Measurements from ENCODE around the gene MICALL2. TPM values are rescaled to one million over a fixed set of nuclear protein-coding genes. Genes with fewer than 3 reads are reported as not detected.

The MICALL2 gene
- total RNA-seq, 1 donor from 2014 or later, result 13.9 TPM

DNA sequence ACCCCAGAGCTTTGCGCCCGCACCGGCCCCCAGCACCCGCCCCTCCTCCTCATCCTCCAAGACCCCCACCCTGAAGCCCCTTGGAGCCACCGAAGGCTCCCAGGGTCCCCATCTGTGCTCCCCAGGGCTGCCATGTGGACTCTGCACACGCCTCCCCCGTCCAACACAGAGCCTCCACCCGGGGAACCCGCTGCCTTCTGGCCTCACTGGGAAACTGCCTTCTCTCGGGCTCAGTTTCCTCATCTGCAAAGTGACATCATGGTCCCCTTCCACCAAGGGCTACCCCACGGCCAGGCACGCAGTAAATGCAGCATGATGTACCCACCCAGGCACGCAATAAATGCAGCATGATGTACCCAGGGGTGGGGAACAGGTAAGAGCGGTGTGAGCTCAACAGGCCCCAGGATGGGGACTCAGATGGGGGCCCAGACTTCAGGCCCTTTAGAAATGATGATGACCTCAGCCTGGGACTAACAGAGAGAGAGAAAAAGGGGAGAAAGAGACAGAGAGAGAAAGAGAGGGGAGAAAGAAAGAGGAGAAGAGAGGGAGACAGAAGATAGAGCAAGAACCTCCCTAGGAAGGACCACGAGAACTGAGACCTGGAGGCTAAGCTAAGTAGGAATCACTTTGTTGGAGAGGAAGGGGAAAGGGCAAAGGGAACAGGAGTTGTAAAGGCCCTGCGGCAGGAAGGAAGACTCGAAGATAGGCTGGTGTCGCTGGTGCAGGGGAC lies 2.5 kb upstream of the MICALL2 start:
- H3K4me3 Mint-ChIP-seq (ENCODE audit: low read depth), result no peak overlapping the region
- H3K9me3 Mint-ChIP-seq (ENCODE audit: low read depth), result no peaks in the 10 kb centered on the region
- TF ChIP-seq, protein P1, sequence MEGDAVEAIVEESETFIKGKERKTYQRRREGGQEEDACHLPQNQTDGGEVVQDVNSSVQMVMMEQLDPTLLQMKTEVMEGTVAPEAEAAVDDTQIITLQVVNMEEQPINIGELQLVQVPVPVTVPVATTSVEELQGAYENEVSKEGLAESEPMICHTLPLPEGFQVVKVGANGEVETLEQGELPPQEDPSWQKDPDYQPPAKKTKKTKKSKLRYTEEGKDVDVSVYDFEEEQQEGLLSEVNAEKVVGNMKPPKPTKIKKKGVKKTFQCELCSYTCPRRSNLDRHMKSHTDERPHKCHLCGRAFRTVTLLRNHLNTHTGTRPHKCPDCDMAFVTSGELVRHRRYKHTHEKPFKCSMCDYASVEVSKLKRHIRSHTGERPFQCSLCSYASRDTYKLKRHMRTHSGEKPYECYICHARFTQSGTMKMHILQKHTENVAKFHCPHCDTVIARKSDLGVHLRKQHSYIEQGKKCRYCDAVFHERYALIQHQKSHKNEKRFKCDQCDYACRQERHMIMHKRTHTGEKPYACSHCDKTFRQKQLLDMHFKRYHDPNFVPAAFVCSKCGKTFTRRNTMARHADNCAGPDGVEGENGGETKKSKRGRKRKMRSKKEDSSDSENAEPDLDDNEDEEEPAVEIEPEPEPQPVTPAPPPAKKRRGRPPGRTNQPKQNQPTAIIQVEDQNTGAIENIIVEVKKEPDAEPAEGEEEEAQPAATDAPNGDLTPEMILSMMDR (IDR thresholded peaks at IDR 0.05; ENCODE audit: unreplicated experiment), result no peak
- DNase-seq (ENCODE audit: low spot score, unreplicated experiment), result no peak
- peak overlapping the region; percentile 2 for H3K27ac Mint-ChIP-seq
- H3K36me3 Mint-ChIP-seq (ENCODE audit: insufficient read depth), result no peaks in the 10 kb centered on the region
- H3K27me3 Mint-ChIP-seq, result peaks cover 8% of the 10 kb centered on the region
- H3K4me1 Mint-ChIP-seq (ENCODE audit: low read depth), result peaks cover 6% of the 10 kb centered on the region

DNA sequence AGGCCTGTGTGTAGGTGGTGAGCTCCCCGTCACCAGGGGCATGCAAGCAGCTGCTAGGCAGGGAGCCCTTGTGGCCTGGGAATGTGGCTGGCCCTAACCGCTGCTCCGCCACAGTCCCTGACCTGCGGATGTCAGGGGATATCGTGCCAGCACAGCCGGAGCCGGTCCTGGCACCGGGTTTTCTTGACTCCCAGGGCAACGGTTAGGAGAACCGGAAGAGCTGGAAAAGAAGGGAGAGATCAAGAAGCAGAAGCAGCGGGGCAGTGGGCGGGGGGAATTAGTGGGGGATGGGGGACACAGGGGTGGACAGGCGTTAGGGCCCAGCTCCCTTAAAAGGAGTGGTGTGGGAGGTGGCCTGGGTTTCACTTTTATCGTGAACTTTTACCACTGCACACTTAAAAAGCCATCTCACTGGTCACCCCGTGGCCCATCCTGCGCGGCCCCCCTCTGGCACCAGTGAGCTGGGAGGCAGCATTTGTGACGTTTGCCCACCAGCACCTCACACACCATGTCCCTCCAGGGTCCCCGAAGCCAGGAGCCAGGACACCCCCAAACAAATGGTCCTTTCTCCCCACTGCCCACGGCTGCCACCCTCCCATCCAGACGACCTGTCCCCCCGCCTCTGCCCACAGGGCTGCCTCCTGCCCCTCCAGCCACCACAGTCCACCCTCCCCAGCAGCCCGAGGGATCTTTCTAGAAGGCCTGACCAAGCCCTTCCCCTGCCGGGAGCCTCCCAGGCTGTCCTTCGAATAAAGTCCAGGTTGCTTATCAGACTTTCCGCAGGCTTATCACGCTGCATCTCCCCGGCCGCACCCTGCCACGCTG lies 1.8 kb upstream of the MICALL2 start:
- no peak for DNase-seq (ENCODE audit: low spot score, unreplicated experiment)
- peaks cover 8% of the 10 kb centered on the region for H3K27me3 Mint-ChIP-seq
- no peak overlapping the region for H3K4me3 Mint-ChIP-seq (ENCODE audit: low read depth)
- TF ChIP-seq, protein P1 (IDR thresholded peaks at IDR 0.05; ENCODE audit: unreplicated experiment), result no peak
- no peaks in the 10 kb centered on the region for H3K36me3 Mint-ChIP-seq (ENCODE audit: insufficient read depth)
- peaks cover 6% of the 10 kb centered on the region for H3K4me1 Mint-ChIP-seq (ENCODE audit: low read depth)
- no peak overlapping the region for H3K27ac Mint-ChIP-seq
- H3K9me3 Mint-ChIP-seq (ENCODE audit: low read depth), result no peaks in the 10 kb centered on the region

DNA sequence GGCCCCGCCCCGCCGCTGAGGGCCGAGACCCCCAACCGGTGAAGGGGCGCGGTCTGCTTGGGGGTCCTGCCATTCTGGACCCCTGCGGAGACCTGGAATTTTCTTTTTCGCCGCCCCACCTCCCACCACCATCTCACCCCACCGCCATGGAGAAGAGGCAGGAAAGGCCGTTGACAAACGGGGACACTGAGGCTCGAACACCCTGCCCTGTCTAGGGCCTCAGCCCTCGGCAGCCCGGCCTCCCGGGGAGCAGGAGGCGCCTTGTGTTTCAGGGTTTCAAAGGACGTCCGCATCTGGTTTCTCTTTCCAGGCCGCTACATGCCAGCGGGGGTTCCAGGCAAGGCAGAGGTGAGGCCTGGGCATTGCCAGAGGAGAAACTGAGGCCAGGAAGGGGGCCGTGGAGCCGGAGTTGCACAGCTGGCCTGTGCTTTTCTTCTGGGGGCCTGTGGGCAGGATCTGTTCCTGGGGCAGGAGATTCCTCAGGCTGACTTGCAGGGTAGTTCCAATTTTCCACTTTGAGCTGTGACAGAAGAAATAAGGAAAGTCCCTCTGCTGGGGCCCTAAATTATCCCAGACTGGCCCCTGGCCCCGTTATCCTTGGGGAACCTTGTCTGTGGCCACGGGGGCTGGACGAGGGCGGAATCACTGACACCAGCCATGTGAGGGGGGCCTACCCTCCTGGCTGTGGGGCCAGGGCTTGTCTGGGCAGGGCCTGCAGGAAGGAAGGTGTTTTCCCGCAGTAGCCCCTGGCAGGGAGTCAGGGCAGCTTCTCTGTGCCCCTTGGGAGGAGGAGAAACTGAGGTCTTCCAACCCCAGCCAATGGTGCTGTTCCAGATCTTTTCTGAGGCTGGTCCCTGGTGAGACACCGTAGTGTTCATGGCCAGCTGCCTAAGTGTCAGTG lies 900 bp upstream of the MICALL2 start:
- Mint-ChIP-seq H3K36me3 (ENCODE audit: insufficient read depth) (no peaks in the 10 kb centered on the region), H3K4me3 (ENCODE audit: low read depth) (peak overlapping the region; percentile 40), H3K27me3 (peaks cover 8% of the 10 kb centered on the region), H3K27ac (no peak overlapping the region), H3K9me3 (ENCODE audit: low read depth) (no peaks in the 10 kb centered on the region), H3K4me1 (ENCODE audit: low read depth) (peaks cover 6% of the 10 kb centered on the region)
- DNase-seq (ENCODE audit: low spot score, unreplicated experiment), result no peak
- TF ChIP-seq, protein P1 (IDR thresholded peaks at IDR 0.05; ENCODE audit: unreplicated experiment), result no peak

DNA sequence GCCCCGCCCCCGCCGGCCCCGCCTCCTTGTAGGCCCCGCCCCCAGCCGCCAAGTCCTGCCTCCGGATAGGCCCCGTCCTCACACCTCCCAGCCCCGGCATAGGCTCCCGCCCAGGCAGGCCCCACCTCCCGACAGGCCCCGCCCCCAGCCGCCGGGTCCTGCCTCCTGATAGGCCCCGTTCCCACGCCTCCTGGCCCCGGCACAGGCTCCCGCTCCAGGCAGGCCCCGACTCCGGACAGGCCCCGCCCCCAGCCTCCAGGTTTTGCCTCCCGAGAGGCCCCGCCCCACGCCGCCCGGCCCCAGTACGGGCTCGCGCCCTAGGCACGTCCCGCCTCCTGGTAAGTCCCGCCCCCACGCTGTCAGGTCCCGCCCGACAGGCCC lies 232 bp upstream of the MICALL2 start:
- TF ChIP-seq, protein P1 (IDR thresholded peaks at IDR 0.05; ENCODE audit: unreplicated experiment), result no peak
- peak overlapping the region; percentile 67 for H3K4me3 Mint-ChIP-seq (ENCODE audit: low read depth)

More for the DNA sequence above, 232 bp upstream of the MICALL2 start:
- DNase-seq (ENCODE audit: low spot score, unreplicated experiment), result peak; percentile 98
- H3K9me3 Mint-ChIP-seq (ENCODE audit: low read depth), result no peaks in the 10 kb centered on the region
- H3K27me3 Mint-ChIP-seq, result peaks cover 8% of the 10 kb centered on the region
- H3K36me3 Mint-ChIP-seq (ENCODE audit: insufficient read depth), result no peaks in the 10 kb centered on the region
- H3K4me1 Mint-ChIP-seq (ENCODE audit: low read depth), result peaks cover 7% of the 10 kb centered on the region
- H3K27ac Mint-ChIP-seq, result no peak overlapping the region
